Thyroid gland (tissue), 4 donors: Measurements from ENCODE around the gene PLPP1. TPM values are rescaled to one million over a fixed set of nuclear protein-coding genes. Genes with fewer than 3 reads are reported as not detected.

Experiments
- DNase-seq, 2 donors: peaks; one replicate each; pipeline ENCODE4 v3.0.0-alpha.2; 2019
- H3K27ac ChIP-seq, 3 donors: fragments of 200-600 bp; sonication (generic); 1 replicate in 2 of 3; 2 replicates in 1 of 3; pipeline ENCODE4 v1.5.1; 2016 to 2019; ENCODE audit warnings: mild to moderate bottlenecking in 1 of 3, moderate library complexity in 1 of 3
- H3K27me3 ChIP-seq: fragments of 200-600 bp; sonication (generic); one replicate; pipeline ENCODE4 v1.5.1; 2019
- H3K36me3 ChIP-seq, 2 donors: fragments of 200-600 bp; sonication (generic); one replicate each; pipeline ENCODE4 v1.5.1; 2016 to 2019
- H3K4me1 ChIP-seq, 2 donors: fragments of 200-600 bp; sonication (generic); one replicate each; pipeline ENCODE4 v1.5.1; 2017 to 2019
- H3K4me3 ChIP-seq, 3 donors: fragments of 200-600 bp; sonication (generic); replicated peaks in 1 of 3; 1 replicate in 2 of 3; 2 replicates in 1 of 3; pipeline ENCODE4 v1.5.1; 2016; ENCODE audit warnings: mild to moderate bottlenecking in 1 of 3
- H3K9me3 ChIP-seq: fragments of 200-600 bp; sonication (generic); one replicate; pipeline ENCODE4 v1.5.1; 2017
- CTCF ChIP-seq, 6 experiments: fragments of 200-600 bp in 3 of 6; fragments of 450-650 bp in 3 of 6; sonication (generic) in 3 of 6; IDR thresholded peaks; one replicate each; pipeline ENCODE4 v1.5.1; 2016 to 2019; ENCODE audit warnings: antibody characterized with exemption in 6 of 6, mild to moderate bottlenecking in 2 of 6, inconsistent platforms in 1 of 6, moderate library complexity in 1 of 6
- POLR2A ChIP-seq, 2 donors: fragments of 450-650 bp; IDR thresholded peaks; one replicate each; pipeline ENCODE4 v1.6.1; 2017; ENCODE audit warnings: antibody characterized with exemption in 2 of 2, mild to moderate bottlenecking in 2 of 2, moderate library complexity in 1 of 2
- WGBS, 2 donors: methylation state at CpG; one replicate each; pipeline ENCODE4 v1.1.5; 2017; 5-methylcytosine and 5-hydroxymethylcytosine counted together
- intact Hi-C: fragments of 100-400 bp; cut with DNase I; formaldehyde crosslinking; loops from one replicate; pipeline ENCODE4 v1.15.1; 2023
- total RNA-seq, 4 donors: library from RNA; depleted of rRNA; stranded (reverse); fragments of >200 nt; gene quantifications; one replicate each; pipeline ENCODE4 v1.2.3, GENCODE V29; 2016

The PLPP1 gene
- total RNA-seq, 4 donors from 2014 or later = 172 to 284 (median 248) TPM

GRCh38 chr5:55429221-55429612 is 105.5 kb downstream of the PLPP1 start:
- H3K27me3 ChIP-seq = no peaks in the 10 kb centered on the region
- H3K4me3 ChIP-seq = no peak overlapping the region
- H3K27ac ChIP-seq = no peak overlapping the region
- H3K4me1 ChIP-seq = peaks cover 0 to 7% of the 10 kb centered on the region in 2 donors
- WGBS, 2 donors = 50% methylated on average over 2 of the region's 2 CpGs
- no peak for DNase-seq
- TF ChIP-seq CTCF (IDR thresholded peaks at IDR 0.05) = no peak
- TF ChIP-seq POLR2A (IDR thresholded peaks at IDR 0.05) = no peak
- H3K9me3 ChIP-seq = no peaks in the 10 kb centered on the region
- intact Hi-C loops = no loop called here
- H3K36me3 ChIP-seq = peaks cover 12 to 24% of the 10 kb centered on the region in 2 donors

GRCh38 chr5:55427157-55427556 is 107.6 kb downstream of the PLPP1 start:
- WGBS, 2 donors = 93 to 97% methylated on average over 1 of the region's 1 CpG
- intact Hi-C loops = no loop called here
- Histone ChIP-seq H3K4me3 (no peak overlapping the region), H3K27ac (no peak overlapping the region), H3K36me3 (peaks cover 27 to 41% of the 10 kb centered on the region in 2 donors), H3K27me3 (no peaks in the 10 kb centered on the region), H3K9me3 (no peaks in the 10 kb centered on the region), H3K4me1 (peaks cover 0 to 7% of the 10 kb centered on the region in 2 donors)
- TF ChIP-seq POLR2A (IDR thresholded peaks at IDR 0.05) (no peak), CTCF (IDR thresholded peaks at IDR 0.05) (no peak)
- DNase-seq = peak; percentile 46 to 54

- intact Hi-C loops = no loop called here
- H3K27ac ChIP-seq = no peak overlapping the region
- peaks cover 0 to 7% of the 10 kb centered on the region in 2 donors for H3K4me1 ChIP-seq
- H3K36me3 ChIP-seq = peaks cover 27 to 41% of the 10 kb centered on the region in 2 donors
- no peaks in the 10 kb centered on the region for H3K27me3 ChIP-seq
- H3K4me3 ChIP-seq = no peak overlapping the region
- H3K9me3 ChIP-seq = no peaks in the 10 kb centered on the region
- no peak for DNase-seq
- TF ChIP-seq CTCF (IDR thresholded peaks at IDR 0.05) = no peak
- no peak for TF ChIP-seq POLR2A (IDR thresholded peaks at IDR 0.05)
- WGBS, 2 donors = 98% methylated on average over 4 of the region's 4 CpGs
Observed at GRCh38 chr5:55426455-55426854, 108.3 kb downstream of the PLPP1 start.

- no peak for TF ChIP-seq POLR2A (IDR thresholded peaks at IDR 0.05)
- no peak for TF ChIP-seq CTCF (IDR thresholded peaks at IDR 0.05)
- H3K27ac ChIP-seq = no peak overlapping the region
- H3K36me3 ChIP-seq = peaks cover 27 to 32% of the 10 kb centered on the region in 2 donors
- peaks cover 0 to 10% of the 10 kb centered on the region in 2 donors for H3K4me1 ChIP-seq
- no peaks in the 10 kb centered on the region for H3K27me3 ChIP-seq
- no peak for DNase-seq
- H3K9me3 ChIP-seq = no peaks in the 10 kb centered on the region
- WGBS, 2 donors = 84 to 90% methylated on average over 4 of the region's 4 CpGs
- intact Hi-C loops = no loop called here
- H3K4me3 ChIP-seq = no peak overlapping the region
Observed at GRCh38 chr5:55421074-55421529, 113.7 kb downstream of the PLPP1 start.

- Histone ChIP-seq H3K36me3 (peaks cover 16 to 17% of the 10 kb centered on the region in 2 donors), H3K27ac (peak overlapping the region in 1 of 3 donors; percentile 2)
- intact Hi-C loops = no loop called here
Observed at GRCh38 chr5:55418994-55419968, 115.5 kb downstream of the PLPP1 start.

More at GRCh38 chr5:55418994-55419968, 115.5 kb downstream of the PLPP1 start:
- no peak for DNase-seq
- Histone ChIP-seq H3K4me3 (no peak overlapping the region), H3K9me3 (no peaks in the 10 kb centered on the region), H3K27me3 (no peaks in the 10 kb centered on the region), H3K4me1 (peaks cover 0 to 10% of the 10 kb centered on the region in 2 donors)
- TF ChIP-seq CTCF (IDR thresholded peaks at IDR 0.05) (no peak), POLR2A (IDR thresholded peaks at IDR 0.05) (no peak)
